Measurements from ENCODE around the gene NHSL1.

DNA sequence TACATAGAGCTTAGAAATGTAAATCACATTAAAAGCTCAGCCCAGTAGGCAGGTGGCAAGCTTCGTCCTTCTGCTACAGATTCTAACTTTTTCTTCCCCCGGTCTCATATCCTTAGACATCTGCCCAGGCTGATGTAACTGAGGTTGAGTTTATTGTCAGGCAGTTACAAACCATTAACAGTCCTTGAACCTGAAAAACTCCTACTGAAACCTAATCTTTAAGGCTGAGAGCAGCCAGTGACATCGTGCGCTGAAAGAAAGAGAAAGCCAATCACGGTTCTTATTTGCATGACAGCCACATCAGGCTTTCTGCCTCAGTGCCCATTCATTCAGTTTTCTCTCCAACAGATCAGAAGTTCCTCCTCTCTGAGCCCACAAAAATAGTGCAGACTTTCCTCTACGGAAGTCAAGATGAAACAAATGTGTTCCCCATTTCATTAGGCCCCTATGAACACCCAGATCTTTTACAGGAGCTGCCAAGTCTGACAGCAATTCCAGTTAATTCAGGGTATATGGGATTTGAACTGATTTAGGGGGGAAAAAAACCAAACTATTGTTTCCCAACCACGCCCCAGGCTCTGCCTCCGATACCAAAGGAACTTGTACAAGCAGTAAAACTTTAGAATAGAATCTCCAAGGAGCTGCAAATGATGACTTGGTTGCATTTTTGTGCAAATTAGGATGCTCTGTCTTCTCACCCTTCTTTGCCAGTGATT lies at the start of gene NHSL1:
- TF ChIP-seq, protein P1, sequence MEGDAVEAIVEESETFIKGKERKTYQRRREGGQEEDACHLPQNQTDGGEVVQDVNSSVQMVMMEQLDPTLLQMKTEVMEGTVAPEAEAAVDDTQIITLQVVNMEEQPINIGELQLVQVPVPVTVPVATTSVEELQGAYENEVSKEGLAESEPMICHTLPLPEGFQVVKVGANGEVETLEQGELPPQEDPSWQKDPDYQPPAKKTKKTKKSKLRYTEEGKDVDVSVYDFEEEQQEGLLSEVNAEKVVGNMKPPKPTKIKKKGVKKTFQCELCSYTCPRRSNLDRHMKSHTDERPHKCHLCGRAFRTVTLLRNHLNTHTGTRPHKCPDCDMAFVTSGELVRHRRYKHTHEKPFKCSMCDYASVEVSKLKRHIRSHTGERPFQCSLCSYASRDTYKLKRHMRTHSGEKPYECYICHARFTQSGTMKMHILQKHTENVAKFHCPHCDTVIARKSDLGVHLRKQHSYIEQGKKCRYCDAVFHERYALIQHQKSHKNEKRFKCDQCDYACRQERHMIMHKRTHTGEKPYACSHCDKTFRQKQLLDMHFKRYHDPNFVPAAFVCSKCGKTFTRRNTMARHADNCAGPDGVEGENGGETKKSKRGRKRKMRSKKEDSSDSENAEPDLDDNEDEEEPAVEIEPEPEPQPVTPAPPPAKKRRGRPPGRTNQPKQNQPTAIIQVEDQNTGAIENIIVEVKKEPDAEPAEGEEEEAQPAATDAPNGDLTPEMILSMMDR (IDR thresholded peaks at IDR 0.05): no peak
- no peak for TF ChIP-seq POLR2A (IDR thresholded peaks at IDR 0.05)
